K562 (cell line): ENCODE results near the gene TMEM45A. TPM values are rescaled to one million over a fixed set of nuclear protein-coding genes. Genes with fewer than 3 reads are reported as not detected.

Experiments
- ATAC-seq: fragments of 200-7000 bp; cut with Tn5 transposase; 3 replicates; pipeline ENCODE4 v1.9.1; 2020; ENCODE audit warnings: moderate library complexity
- BruUV-seq: library from RNA; stranded (reverse); fragments of 400-500 nt; replicated peaks from 2 replicates; lab custom pipeline; 2021; lab: Mats Ljungman, UMichigan
- CTCF ChIA-PET: fragments of 300-600 bp; formaldehyde crosslinking; extraction: SDS; loops from one replicate; lab custom pipeline; 2021; ENCODE audit warnings: low intra/inter-chr PET ratio; lab: Yijun Ruan, JAX
- POLR2A ChIA-PET: fragments of 300-600, 350-650 bp; sonication (Branson Sonifier 250); formaldehyde crosslinking; extraction: SDS; loops from one replicate; lab custom pipeline; 2021; ENCODE audit warnings: antibody characterized with exemption, inconsistent platforms; lab: Yijun Ruan, JAX
- DNase-seq, 4 experiments: peaks; one replicate each; pipeline versions ENCODE4 v3.0.0 to v3.0.0-alpha.2; 2011 to 2018; ENCODE audit warnings: low spot score in 3 of 4, mixed read lengths in 3 of 4; ENCODE audit errors: extremely low read depth in 1 of 4
- FAIRE-seq: peaks from 2 replicates; lab custom pipeline; 2011; peaks lifted over from hg19 to GRCh38; lab: Jason Lieb, UNC
- H2AFZ ChIP-seq: 2 replicates; pipeline ENCODE4 v1.6.0; 2011; ENCODE audit warnings: low read depth, low read length, control low read depth, inconsistent platforms
- H3K27ac ChIP-seq: fragments of 200-600 bp; 3 replicates; pipeline ENCODE4 v1.8.0; 2011; ENCODE audit warnings: low read depth, mild to moderate bottlenecking, control low read depth, inconsistent platforms, low read length, moderate library complexity, mixed read lengths; ENCODE audit errors: extremely low read depth
- H3K27me3 ChIP-seq, 2 experiments: fragments of 300-600 bp in 1 of 2; 2 replicates in 1 of 2; 3 replicates in 1 of 2; pipeline versions ENCODE4 v1.6.0 to v1.8.0; 2011; ENCODE audit warnings: inconsistent platforms in 2 of 2, low read length in 2 of 2, mild to moderate bottlenecking in 1 of 2, mixed read lengths in 1 of 2, moderate library complexity in 1 of 2; ENCODE audit not compliant: control insufficient read depth in 2 of 2, insufficient read depth in 2 of 2
- H3K36me3 ChIP-seq: fragments of 300-600 bp; 3 replicates; pipeline ENCODE4 v1.8.0; 2011; ENCODE audit warnings: mild to moderate bottlenecking, low read length, inconsistent platforms; ENCODE audit not compliant: control insufficient read depth, insufficient read depth
- H3K4me1 ChIP-seq, 2 experiments: fragments of 200-600 bp in 1 of 2; replicated peaks in 1 of 2; 2 replicates in 1 of 2; 3 replicates in 1 of 2; pipeline versions ENCODE4 v1.5.1 to v1.8.0; 2011; ENCODE audit warnings: inconsistent platforms in 2 of 2, low read length in 2 of 2, mild to moderate bottlenecking in 1 of 2, mixed read lengths in 1 of 2, moderate library complexity in 1 of 2; ENCODE audit not compliant: control insufficient read depth in 2 of 2, insufficient read depth in 2 of 2
- H3K4me2 ChIP-seq: 2 replicates; pipeline ENCODE4 v1.6.1; 2011; ENCODE audit warnings: low read length, control low read depth, inconsistent platforms, mixed read lengths; ENCODE audit not compliant: insufficient read depth
- H3K4me3 ChIP-seq: fragments of 200-600 bp; sonication (generic), shearing (Covaris generic); 2 replicates; pipeline ENCODE4 v1.5.1; 2016; ENCODE audit warnings: control low read depth, inconsistent platforms
- H3K79me2 ChIP-seq: fragments of 200-600 bp; 3 replicates; pipeline ENCODE4 v1.8.0; 2011; ENCODE audit warnings: low read length, inconsistent platforms; ENCODE audit not compliant: control insufficient read depth, insufficient read depth
- H3K9ac ChIP-seq, 2 experiments: 2 replicates each; pipeline versions ENCODE4 v1.6.0 to v1.6.1; 2011; ENCODE audit warnings: low read depth in 2 of 2, low read length in 2 of 2, control low read depth in 1 of 2, inconsistent platforms in 1 of 2, mild to moderate bottlenecking in 1 of 2, mixed read lengths in 1 of 2; ENCODE audit not compliant: insufficient read depth in 1 of 2
- H3K9me1 ChIP-seq: one replicate; pipeline ENCODE4 v1.6.0; 2011; ENCODE audit warnings: inconsistent platforms, mild to moderate bottlenecking, low read length, moderate library complexity; ENCODE audit not compliant: control insufficient read depth, insufficient read depth
- H3K9me3 ChIP-seq: replicated peaks from 2 replicates; pipeline ENCODE4 v1.5.1; 2011; ENCODE audit warnings: low read depth, low read length, inconsistent platforms; ENCODE audit not compliant: control insufficient read depth, insufficient read depth
- H4K20me1 ChIP-seq: replicated peaks from 2 replicates; pipeline ENCODE4 v1.6.1; 2011; ENCODE audit warnings: low read length, inconsistent platforms, mixed read lengths; ENCODE audit not compliant: control insufficient read depth, insufficient read depth
- ATF1 ChIP-seq, 2 experiments: fragments of 450-650 bp in 1 of 2; IDR thresholded peaks; 2 replicates each; pipeline ENCODE4 v1.6.1; 2016; ENCODE audit warnings: missing compliant biosample characterization in 1 of 2, missing genetic modification characterization in 1 of 2
- CHCHD3 ChIP-seq: fragments of 250-450 bp; sonication (Bioruptor Pico); IDR thresholded peaks from 2 replicates; pipeline ENCODE4 v2.1.2; 2022; ENCODE audit warnings: mild to moderate bottlenecking
- DMBX1 ChIP-seq: fragments of 250-450 bp; sonication (Bioruptor Pico); IDR thresholded peaks from 2 replicates; pipeline ENCODE4 v1.8.0; 2022; ENCODE audit warnings: inconsistent platforms, mild to moderate bottlenecking, moderate library complexity, borderline replicate concordance
- HNRNPLL ChIP-seq: fragments of 200-400 bp; formaldehyde crosslinking; IDR thresholded peaks from 2 replicates; pipeline ENCODE4 v1.6.1; 2017; ENCODE audit warnings: low read length, low read depth, mild to moderate bottlenecking; ENCODE audit not compliant: poor library complexity, severe bottlenecking
- MYBL2 ChIP-seq, 2 experiments: fragments of 450-650 bp in 1 of 2; sonication (generic) in 1 of 2; formaldehyde crosslinking in 1 of 2; IDR thresholded peaks; 2 replicates each; pipeline versions ENCODE4 v1.6.1 to v1.8.1; 2017 to 2022; ENCODE audit warnings: borderline replicate concordance in 1 of 2, inconsistent platforms in 1 of 2, low read depth in 1 of 2, mild to moderate bottlenecking in 1 of 2, missing genetic modification reagents in 1 of 2, moderate library complexity in 1 of 2
- POLR2G ChIP-seq: fragments of 200-400 bp; formaldehyde crosslinking; IDR thresholded peaks from 2 replicates; pipeline ENCODE4 v1.6.1; 2017; ENCODE audit warnings: low read depth, mild to moderate bottlenecking, antibody characterized with exemption, low read length, moderate library complexity
- RFX1 ChIP-seq: fragments of 450-650 bp; IDR thresholded peaks from 2 replicates; pipeline ENCODE4 v1.6.1; 2016; ENCODE audit warnings: mild to moderate bottlenecking, moderate library complexity
- SP2 ChIP-seq: IDR thresholded peaks from 2 replicates; pipeline ENCODE4 v1.6.1; 2011; ENCODE audit warnings: mild to moderate bottlenecking, low read depth, low read length, moderate library complexity; ENCODE audit not compliant: poor library complexity, severe bottlenecking; ENCODE audit errors: extremely low read depth
- SPI1 ChIP-seq: IDR thresholded peaks from 2 replicates; pipeline ENCODE4 v1.6.1; 2011; ENCODE audit warnings: low read depth, low read length, control low read depth, borderline replicate concordance
- WGBS: fragments of 100-300 bp; shearing (Covaris generic); methylation state at CpG from one replicate; pipeline ENCODE4 v1.1.6; 2016; ENCODE audit warnings: low coverage, mixed read lengths; ENCODE audit not compliant: insufficient coverage; ENCODE audit errors: missing lambda C conversion rate; 5-methylcytosine and 5-hydroxymethylcytosine counted together
- in situ Hi-C: fragments of 300-500 bp; cut with MboI; formaldehyde crosslinking; loops from 4 replicates; pipeline ENCODE4 v1.15.0; 2018; ENCODE audit warnings: inconsistent platforms, mixed read lengths
- intact Hi-C: fragments of 100-400 bp; cut with micrococcal nuclease; formaldehyde crosslinking; loops from 2 replicates; pipeline ENCODE4 v1.14.2; 2022
- polyA plus RNA-seq, 8 experiments: library from polyadenylated mRNA; depleted of rRNA in 4 of 8; stranded (reverse) in 5 of 8; unstranded in 3 of 8; fragments of >200 nt; fragmentation: Nextera tagmentation in 2 of 8; fragmentation: Illumina TruSeq in 1 of 8; extraction: Ambion mirVana in 2 of 8; extraction: Trizol in 1 of 8; gene quantifications; 2 replicates each; pipeline versions ENCODE4 v1.2.1 to v1.2.3, GENCODE V29; 2011 to 2014; ENCODE audit warnings: inconsistent platforms in 1 of 8, missing spikeins in 1 of 8
- total RNA-seq, 7 experiments: library from RNA; depleted of rRNA in 6 of 7; stranded (reverse); fragments of >200 nt in 6 of 7; fragmentation: Illumina TruSeq in 2 of 7; extraction: Trizol in 2 of 7; gene quantifications; 2 replicates each; pipeline versions ENCODE4 v1.2.1 to v1.2.3, GENCODE V29; 2011 to 2021; ENCODE audit warnings: low replicate concordance in 1 of 7
- TF ChIP-seq, protein P1 (sequence below): sonication (generic); formaldehyde crosslinking; IDR thresholded peaks from 2 replicates; pipeline ENCODE4 v1.8.1; 2023; ENCODE audit warnings: missing genetic modification reagents, mild to moderate bottlenecking, borderline replicate concordance

Gene TMEM45A
- total and polyA plus RNA-seq, 9 of the 15 experiments (the other 6 are each of a cell fraction or from before 2014, with no cell fraction given) = 0.41 to 4.1 (median 0.95) TPM

DNA sequence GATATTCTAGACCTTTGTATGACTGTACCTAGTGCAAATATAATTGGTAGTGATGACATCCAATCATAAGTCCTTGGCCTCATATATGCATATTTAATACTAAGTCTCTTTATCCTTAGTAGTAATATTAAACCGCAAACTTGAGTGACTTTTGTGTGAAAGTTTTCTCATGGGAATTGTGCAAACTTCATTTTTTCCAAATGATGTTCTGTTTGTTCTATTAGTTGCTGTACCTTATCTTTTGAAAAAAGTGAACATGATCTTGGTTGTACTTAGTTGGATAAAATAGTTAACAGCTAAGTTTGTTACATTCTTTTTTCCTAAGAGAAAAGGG, 43.2 kb downstream of the TMEM45A start:
- ChIA-PET CTCF (no interaction called here), POLR2A (no interaction called here)
- Histone ChIP-seq H3K4me3 (no peak overlapping the region), H3K4me1 (no peaks in the 10 kb centered on the region; a peak in 2 of 5 replicates), H3K9ac (no peak overlapping the region), H3K9me1 (no peaks in the 10 kb centered on the region), H3K36me3 (no peaks in the 10 kb centered on the region), H3K27me3 (no peaks in the 10 kb centered on the region; a peak in 1 of 5 replicates), H3K79me2 (no peaks in the 10 kb centered on the region), H2AFZ (no peak overlapping the region), H3K4me2 (no peak overlapping the region), H4K20me1 (no peaks in the 10 kb centered on the region), H3K27ac (no peak overlapping the region), H3K9me3 (no peaks in the 10 kb centered on the region)
- ATAC-seq (no peak), DNase-seq (no peak), FAIRE-seq (no peak)
- WGBS = 30% methylated on average over 1 of the region's 1 CpG
- no TSS peak for BruUV-seq
- no peak for TF ChIP-seq HNRNPLL
- TF ChIP-seq MYBL2 (IDR thresholded peaks at IDR 0.05; ENCODE audit: low read depth) = no peak
- no peak for TF ChIP-seq MYBL2 (CRISPR knock-in tag; IDR thresholded peaks at IDR 0.05; ENCODE audit: borderline replicate concordance)
- no peak for TF ChIP-seq SPI1
- TF ChIP-seq DMBX1 (CRISPR knock-in tag) = no peak
- TF ChIP-seq, protein P1, sequence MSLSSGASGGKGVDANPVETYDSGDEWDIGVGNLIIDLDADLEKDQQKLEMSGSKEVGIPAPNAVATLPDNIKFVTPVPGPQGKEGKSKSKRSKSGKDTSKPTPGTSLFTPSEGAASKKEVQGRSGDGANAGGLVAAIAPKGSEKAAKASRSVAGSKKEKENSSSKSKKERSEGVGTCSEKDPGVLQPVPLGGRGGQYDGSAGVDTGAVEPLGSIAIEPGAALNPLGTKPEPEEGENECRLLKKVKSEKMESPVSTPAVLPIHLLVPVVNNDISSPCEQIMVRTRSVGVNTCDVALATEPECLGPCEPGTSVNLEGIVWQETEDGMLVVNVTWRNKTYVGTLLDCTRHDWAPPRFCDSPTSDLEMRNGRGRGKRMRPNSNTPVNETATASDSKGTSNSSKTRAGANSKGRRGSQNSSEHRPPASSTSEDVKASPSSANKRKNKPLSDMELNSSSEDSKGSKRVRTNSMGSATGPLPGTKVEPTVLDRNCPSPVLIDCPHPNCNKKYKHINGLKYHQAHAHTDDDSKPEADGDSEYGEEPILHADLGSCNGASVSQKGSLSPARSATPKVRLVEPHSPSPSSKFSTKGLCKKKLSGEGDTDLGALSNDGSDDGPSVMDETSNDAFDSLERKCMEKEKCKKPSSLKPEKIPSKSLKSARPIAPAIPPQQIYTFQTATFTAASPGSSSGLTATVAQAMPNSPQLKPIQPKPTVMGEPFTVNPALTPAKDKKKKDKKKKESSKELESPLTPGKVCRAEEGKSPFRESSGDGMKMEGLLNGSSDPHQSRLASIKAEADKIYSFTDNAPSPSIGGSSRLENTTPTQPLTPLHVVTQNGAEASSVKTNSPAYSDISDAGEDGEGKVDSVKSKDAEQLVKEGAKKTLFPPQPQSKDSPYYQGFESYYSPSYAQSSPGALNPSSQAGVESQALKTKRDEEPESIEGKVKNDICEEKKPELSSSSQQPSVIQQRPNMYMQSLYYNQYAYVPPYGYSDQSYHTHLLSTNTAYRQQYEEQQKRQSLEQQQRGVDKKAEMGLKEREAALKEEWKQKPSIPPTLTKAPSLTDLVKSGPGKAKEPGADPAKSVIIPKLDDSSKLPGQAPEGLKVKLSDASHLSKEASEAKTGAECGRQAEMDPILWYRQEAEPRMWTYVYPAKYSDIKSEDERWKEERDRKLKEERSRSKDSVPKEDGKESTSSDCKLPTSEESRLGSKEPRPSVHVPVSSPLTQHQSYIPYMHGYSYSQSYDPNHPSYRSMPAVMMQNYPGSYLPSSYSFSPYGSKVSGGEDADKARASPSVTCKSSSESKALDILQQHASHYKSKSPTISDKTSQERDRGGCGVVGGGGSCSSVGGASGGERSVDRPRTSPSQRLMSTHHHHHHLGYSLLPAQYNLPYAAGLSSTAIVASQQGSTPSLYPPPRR (CRISPR knock-in tag) = no peak
- no peak for TF ChIP-seq POLR2G
- TF ChIP-seq RFX1 = no peak
- no peak for TF ChIP-seq SP2
- no peak for TF ChIP-seq ATF1 (CRISPR knock-in tag; IDR thresholded peaks at IDR 0.05)
- no peak for TF ChIP-seq ATF1 (tag; IDR thresholded peaks at IDR 0.05)
- no peak for TF ChIP-seq CHCHD3 (CRISPR knock-in tag)
- intact Hi-C loops = no loop called here
- in situ Hi-C loops = no loop called here
